SKM-1 treated with dmso at 0.1 percent for 144 hours (cell line): ENCODE measurements around the gene KIAA1755.

Experiments used
- DNase-seq: peaks from one replicate; lab custom pipeline; 2025; ENCODE audit not compliant: unreplicated experiment; lab: John Stamatoyannopoulos, UW

KIAA1755 gene

DNA sequence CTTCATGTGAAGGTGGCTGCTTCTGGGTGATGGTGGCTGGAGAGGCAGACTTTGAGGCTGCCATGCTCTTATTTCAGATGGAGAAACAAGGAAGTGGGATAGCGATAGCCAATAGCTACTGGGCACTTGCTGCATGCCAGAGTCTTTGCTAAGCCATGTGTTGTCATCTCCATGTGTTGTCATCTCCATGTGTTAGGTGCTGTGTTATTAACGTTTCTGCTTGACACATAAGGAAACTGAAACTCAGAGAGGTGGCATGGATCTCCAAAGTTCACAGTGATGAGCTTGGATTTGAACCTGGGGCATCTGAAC lies 16.9 kb downstream of the KIAA1755 start:
- DNase-seq: no peak

DNA sequence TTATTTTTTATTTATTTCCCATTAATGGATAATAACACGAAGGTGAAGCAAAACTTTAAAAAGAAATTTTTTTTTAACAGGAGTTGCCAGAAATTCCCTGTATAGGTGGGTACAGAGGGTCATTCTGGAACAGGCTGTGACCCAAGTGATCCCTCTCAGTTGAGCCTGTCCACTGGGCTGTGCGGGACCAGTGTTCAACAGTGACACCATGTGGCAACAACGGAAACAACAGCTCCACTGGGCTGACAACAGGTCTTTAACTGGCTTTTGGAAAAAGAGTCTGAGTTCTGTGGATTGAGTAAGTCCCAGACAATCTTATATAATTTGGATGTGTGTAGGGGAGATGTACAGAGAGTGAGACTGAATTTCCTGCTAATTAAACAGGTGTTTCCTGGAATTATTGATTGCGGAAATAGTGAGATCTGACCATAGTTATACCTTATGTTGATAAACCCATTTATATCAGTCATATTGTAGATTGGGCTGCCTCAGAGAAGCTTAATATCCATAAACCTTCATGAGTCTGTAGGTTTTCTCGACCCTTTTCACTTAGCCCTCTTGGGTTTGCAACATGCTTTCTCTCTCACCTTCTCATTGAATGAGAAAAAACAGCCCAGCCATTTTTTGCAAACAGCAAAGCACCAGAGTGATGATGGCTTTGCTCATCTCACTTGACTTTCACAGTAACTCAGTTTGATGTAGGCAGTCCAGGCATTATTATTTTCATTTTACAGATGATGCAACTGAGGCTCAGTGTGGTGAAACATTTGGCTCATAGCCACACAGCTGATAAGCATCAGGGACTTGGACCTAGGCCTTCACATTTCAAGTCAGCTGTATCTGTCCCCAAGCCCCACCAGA lies 17.5 kb downstream of the KIAA1755 start:
- DNase-seq: peak; percentile 23

DNA sequence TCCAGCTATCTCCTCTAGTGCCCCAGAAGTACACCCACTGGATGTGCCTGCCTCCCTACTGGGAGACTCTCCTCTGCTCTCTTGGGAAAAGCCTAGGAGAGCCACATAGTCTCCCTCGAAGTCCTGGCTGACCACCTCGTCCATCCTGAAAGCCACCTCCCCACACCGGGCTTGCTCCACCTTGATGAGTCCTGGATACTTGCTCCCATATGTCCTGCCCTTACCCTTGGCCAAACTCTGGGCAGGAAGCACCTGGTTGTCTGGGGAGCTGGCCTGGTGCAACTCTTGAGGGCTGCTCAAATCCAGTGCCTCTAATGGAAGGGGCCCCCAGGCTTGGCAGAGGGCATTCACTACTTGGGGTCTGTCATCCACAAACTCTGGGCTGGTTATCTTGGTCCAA lies 19.3 kb downstream of the KIAA1755 start:
- no peak for DNase-seq

DNA sequence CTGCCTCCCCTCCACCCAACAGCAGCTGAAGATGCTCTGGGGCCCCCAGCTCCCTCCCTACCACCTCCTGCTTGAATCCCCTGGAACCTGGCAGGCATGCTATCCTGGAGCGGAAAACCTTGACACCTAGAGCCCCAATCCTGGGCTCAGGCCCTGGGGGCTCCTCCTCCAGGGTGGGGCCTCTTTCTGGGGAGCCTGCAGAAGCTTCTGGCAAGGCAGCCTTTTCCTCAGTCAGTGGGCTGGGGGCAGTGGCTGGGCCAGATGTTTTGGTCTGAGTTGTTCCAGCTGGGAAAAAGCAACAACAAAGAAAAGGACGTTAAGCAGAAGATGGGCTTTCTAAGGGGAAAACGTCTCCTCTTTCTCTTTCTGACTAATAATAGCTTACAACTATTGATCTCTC lies 21.1 kb downstream of the KIAA1755 start:
- no peak for DNase-seq

DNA sequence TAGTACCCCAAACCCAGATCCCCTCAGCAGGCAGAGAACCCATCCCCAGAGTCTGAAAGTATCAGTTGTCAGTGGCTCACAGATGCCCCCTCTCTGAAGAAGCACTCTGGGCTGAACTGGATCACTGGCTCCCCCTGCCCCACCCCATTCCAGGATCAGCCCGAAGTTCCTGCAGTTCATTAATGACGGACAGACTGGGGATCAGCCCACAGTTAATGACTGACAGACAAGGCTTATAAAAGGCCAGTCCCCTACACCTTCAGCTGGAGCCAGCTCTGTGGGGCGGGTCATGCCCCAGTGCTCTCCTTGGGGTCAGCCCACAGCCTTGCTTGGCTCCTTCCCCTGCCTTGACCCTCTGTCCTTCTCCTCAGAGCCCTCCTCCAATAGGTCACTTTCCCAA lies 21.7 kb downstream of the KIAA1755 start:
- no peak for DNase-seq

DNA sequence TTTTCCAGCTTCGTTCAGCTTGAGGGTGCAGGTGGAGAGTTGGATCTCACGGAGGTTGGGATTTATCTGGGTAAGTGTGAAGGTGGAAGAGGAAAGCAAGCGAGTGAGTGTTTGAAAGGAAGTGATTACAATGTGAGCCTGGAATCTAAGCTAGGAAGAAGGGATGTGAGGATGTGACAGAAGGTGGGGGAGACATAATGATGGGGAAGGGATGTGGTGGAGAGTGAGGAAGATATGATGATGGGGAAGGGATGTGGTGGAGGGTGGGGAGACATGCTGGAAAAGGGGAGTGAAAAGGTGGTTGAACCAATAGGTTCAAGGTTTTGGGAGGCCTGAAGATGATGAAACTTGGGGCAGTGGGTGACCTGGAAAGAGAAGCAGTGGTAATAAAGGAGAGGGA lies 23.2 kb downstream of the KIAA1755 start:
- DNase-seq: no peak

DNA sequence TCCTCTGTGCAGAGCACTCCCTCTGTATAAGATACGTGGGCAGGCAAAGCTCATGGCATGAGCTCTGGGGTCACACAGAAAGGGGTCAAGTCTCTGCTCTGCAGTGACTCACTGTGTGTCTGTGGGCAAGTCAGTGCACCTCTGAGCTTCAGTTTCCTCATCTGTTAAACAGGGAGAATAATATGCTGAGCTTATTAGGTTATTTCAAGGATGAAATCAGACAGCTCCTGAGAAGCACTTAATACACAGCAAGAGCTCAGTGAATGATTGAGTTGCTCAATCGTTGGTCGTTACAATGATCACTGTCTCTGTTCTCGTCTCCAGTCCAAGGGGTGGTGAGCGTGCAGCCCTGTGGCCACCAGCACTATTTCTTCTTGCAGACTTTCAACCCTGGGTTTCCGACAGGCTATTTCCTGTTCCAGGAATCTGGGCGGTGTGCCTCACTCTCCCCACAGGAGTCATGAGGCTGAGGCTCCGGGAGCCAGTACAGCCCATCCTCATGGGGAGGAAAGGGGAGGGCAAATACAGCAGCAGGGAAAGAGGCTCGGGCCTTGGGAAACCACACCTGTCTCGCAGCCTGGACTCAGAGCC lies 28.9 kb downstream of the KIAA1755 start:
- DNase-seq: no peak

DNA sequence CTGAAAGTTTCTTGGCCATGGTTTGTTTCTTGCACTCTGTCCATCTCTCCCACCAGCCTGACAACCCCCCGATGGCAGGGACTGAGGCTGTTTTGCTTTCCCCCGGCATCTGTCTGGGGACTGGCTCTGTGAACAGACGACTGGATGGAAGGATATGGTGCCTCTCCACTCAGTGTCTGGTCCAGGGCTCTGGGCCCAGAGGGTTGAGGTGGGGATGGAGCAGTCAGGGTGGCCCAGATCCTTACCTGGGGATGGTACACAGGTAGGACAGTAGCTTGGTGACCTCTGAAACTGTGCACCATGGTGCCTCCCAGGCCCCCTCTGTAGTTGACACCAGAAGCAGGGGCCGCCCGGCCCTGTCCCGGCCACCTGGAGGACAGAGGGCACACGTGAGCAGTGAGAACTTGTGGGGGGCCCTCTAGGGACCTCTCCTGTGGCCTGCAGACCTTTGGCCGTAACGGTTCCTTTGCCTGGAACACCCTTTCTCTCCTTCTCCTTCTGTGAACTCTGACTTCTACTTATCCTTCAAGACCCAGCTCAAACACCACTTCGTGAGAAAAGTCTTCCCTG lies 29.5 kb downstream of the KIAA1755 start:
- no peak for DNase-seq

DNA sequence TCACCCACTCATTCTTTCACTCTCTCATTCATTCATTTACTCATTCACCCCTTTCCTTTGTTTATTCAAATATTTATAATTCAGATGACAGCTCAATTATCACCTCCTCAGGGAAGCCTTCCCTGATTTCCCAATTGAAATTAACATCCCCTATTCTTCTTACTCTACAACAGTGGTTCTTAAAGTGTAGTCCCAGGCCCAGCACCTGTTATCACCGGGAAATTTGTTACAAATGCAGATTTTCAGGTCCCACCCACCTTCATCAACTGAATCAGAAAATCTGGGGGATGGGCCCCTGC lies 30.3 kb downstream of the KIAA1755 start:
- no peak for DNase-seq

DNA sequence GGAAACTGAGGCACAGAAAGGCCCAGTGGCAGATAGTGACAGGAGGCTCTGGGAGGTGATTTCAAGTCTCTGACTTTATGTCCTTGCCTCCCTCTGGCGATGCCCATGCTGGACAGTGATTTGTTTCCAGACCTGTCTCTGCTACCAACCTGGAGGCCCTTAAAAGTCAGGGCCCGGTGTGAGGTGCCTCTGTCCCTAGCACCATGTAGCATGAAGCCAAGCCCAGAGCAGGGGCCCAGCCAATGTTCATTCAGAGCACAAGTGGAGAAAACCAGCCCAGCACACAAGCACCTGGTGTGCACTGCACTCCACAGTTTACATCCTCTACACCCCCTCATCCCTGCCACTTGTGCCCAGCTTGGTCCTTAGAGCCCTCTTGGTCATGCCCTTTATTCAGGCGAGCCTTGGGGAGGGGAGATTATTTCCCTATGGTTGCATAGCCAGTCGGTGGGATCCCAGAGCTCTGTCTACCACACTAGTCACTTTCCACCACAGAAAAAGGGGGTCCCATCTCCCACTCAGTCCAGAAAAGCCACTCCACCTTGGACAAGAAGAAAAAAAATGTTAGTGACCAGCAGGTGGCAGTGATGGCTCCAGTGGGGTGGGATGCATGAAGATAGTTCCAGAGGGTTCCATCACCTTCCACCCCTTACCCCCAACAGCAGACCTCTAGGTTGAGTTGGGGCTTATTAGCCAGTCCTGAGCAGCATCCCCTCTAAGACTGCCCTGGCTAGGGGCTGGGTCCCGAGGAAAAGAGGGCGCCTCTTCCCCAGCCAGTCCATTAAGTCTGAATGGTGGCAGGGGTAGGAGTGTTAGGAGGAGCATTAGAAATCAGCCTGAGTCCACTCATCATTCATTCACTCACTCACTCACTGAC lies 30.9 kb downstream of the KIAA1755 start:
- DNase-seq: no peak

DNA sequence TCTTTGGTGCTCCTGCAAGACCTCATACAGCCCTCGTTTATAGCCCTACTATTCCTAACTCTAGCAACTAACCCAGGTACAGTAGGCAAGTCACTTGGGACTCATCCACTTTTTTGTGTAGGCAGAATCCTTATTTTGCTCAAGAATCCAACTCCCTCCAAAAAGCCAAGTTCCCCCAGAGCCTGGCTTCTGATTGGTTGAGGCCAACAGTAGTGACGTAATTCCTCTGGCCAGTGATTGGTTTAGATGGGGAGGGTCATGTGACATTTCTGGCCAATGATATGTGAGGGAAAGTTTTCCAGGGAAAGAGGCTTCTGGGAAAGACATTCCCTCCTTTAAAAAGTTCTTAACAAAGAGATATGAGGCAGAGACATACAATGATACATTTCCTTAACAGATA lies 32.1 kb downstream of the KIAA1755 start:
- DNase-seq: no peak

DNA sequence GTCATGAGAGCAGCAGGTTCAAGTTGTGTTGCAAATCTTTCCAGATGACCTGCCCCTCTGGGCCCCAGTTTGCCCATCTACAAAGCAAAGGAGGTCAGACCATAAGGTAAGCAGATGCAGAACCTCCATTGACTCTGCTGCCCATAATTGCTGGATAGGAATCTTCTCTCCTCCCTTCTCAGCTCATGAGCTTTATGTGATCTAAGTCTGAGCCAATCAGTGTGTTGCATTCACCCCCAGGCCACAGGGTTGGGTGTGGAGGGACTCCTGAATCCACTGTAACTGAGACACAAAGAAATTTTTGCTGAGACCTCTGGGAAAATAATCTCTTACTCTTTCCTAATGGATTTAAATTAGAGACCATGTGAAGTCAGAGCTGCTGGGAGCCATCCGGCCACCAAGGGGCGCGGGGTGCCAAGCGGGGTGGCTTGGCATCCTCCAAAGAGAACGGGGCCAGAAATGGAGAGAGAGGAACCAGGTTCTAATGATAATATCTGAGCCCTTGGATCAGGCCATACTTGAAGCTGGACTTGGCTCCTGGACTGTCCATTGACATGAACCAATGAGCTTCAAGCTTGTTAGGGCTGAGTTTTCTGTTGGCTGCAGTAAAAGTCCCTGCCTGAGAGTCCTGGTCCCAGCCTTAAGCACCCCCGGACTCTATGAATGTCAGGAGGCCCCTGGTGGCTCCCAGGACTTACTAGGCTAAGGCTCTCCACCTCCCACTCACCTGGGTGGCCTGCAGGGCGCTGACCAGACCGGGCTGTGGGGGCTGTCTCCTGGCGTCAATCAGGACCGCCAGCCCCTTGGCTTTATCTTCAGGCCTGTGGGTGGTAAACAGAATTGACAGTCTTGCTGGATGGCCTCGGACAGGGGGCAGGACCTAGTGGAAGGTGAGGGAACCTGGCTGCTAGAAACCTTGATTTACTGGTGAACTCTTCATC lies 32.8 kb downstream of the KIAA1755 start:
- no peak for DNase-seq

DNA sequence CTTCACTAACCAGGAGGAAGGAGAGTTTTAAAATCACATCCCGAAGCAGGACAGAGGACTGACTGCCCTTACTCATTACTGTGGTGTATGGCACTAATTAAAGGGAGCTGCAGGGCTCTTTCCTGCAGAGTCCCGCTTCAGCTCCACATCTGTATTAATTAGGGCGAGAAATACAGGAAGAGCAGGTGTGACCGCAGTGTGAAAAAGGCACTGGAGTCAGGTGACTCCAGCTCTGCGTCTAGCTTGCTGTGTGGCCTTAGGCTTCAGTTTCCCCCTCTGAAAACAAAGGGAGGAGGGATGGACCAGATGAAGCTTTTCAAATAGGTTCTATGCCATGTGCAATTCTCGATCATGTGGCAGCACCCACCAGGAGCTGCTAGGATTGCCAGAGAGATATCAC lies 34.0 kb downstream of the KIAA1755 start:
- no peak for DNase-seq

DNA sequence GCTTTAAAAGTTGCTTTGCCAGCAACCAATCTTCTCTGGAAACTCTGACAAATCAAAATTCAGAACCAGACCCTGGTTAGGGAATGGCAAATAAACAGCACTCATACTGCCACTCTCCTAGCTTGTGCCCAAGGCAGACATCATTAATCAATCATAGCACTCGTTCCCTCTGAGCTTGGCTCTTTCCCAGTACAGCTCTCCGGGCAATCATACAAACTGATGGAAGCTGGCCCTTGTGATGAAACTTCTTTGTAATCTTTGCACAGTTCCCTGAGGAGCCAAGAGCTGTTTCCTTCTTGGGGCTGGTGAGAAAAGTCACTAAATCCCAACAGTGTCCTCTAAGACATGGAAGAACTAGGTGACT lies 34.7 kb downstream of the KIAA1755 start:
- DNase-seq: no peak

DNA sequence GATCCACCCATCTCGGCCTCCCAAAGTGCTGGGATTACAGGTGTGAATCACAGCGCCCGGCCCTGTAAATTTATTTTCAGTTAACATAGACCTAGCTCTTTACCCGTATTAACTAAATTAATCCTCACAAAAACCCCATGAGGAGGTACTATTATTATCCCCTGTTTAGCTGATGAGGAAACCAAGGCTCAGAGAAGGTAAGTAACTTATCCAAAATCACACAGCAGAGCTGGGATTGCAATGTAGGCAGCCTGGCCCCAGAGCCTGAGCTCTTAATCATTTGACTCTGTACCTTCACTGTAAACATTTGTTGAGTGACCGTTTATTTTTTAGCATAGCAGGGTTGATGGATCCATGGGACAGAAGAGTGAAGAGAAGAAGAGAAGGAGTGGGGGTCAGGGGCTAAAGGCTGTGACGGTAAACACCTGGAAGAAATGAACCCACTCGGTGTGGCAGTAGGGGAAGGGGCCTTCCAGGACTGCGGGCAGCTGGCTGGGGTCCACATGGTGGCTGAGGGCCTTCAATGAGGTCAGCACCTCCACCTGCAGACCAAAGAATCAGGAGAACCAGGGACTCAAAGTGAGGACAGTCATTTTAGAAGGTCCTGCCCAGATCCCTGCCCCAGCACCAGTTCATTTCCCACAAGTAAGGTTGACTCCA lies 35.2 kb downstream of the KIAA1755 start:
- DNase-seq: no peak

DNA sequence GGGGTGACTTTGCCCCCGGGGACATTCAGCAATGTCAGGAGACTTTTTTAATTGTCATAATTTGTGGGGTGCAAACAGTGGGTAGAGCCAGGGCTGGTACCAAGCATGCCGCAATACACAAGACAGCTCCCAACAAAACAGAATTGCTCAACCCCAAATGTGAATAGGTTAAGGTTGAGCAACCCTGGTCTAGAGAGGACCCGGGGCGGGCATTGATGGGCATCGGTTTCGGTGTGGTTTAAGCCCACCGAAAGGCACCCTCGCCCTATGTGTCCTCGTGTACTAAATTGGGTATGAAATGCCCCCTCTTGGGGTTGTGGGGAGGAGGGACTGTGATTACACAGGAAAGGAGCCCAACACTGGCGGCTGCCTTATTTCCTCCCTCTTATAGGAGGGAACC lies 36.0 kb downstream of the KIAA1755 start:
- peak; percentile 35 for DNase-seq

DNA sequence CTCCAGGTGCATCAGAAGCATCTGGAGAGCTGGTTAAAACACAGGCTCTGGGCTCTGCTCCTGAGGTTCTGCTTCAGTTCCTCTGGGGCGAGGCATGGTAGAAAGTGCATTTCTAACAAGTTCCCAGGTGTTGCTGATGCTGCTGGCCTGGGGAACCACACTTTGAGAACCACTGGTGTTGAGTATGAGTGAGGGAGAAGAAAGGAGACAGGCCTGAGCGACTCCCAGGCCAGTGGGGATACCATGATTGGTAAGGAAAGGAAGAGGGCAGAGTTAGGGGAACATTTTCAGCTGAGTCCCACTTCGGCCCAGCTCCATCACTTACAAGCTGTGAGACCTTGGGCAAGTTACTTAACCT lies 36.8 kb downstream of the KIAA1755 start:
- no peak for DNase-seq

DNA sequence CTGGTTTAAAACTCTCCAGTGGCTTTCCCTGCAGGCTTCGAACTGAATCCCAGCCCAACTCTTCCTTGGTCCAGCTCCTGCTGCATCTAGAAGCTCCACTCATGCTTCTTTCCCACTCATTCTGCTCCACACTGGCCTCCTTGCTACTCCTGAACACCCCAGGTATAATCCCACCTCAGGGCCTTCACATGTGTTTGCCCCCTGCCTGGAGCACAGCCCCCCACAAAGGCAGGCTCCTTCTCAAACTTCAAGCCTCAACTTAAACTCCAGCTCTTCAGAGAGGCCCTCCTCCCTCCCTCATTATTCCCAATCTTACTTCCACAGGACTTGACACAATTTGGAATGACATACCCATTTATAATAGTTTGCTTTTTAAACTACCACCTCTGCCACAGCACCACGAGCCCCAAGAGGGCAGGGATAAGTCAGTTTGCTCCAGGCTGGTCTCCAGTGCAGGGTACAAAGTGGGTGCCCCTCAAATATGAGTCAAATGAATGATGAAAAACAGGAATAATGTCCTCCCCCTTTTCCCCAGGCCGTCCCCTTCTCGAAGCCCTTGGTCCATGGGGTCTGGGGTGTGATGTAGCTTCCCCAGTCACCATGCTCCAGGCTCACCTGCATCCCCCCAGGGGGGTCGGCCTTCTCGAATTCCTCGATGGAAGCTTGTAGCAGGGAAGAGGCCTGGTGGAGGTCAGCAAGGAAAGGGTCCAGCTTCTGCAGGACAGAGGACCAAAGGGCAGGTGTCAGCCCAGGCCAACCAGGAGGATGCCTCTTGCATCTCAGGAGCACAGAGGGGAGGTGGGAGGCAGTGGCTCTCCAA lies 37.4 kb downstream of the KIAA1755 start:
- no peak for DNase-seq

DNA sequence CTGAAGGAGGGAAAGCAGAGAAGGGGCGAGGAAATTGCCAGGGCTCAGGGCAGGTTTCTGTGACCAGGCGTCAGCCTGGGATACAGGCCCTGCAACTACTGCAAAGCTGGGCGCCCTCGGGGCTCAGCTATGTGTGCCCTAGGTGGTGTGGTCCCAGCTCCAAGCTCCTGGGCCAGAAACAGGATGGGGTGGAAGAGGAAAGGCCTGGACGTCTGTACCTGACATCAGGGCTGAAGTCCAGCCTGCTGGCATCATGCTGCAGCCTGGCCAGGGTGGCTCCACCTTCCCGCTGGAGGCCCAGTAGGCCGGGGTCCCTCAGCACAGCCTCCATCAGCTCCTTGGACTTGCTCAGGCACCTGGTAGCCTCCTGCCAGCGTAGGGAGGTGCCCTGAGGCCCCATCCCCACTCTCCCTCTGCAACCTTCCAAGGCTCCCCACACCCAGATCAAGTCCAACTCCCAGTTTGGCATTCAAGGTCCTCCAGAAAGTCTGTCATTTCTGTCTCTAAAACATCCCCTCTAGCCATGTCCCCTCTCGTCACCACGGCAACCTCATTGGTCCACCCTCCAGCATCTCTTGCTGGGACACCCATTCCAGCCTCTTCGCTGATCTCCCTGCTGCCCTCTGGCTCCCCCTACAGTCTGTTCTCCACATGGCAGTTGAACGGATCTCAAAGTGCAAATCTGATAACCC lies 38.2 kb downstream of the KIAA1755 start:
- peak; percentile 58 for DNase-seq
